ENCODE measurements around the gene TLR8. TPM values are rescaled to one million over a fixed set of nuclear protein-coding genes. Genes with fewer than 3 reads are reported as not detected.

TLR8 gene
- total and polyA plus RNA-seq, 2 of the 13 experiments (the other 11 are each of a cell fraction or from before 2014, with no cell fraction given), result not detected

GRCh38 chrX:12961196-12961718 lies 54.8 kb downstream of the TLR8 start:
- H3K4me1 ChIP-seq (ENCODE audit: insufficient read depth, low read length), result peaks cover 7% of the 10 kb centered on the region
- intact Hi-C loops (cut with micrococcal nuclease; ENCODE audit: unreplicated experiment), result no loop called here

More at GRCh38 chrX:12961196-12961718, 54.8 kb downstream of the TLR8 start:
- Histone ChIP-seq H3K4me2 (ENCODE audit: low read depth, low read length) (no peak overlapping the region), H3K4me3 (replicated peaks in 1 of 3; ENCODE audit: insufficient read depth in 1 of 3, low read depth in 2 of 3, low read length in 3 of 3) (no peak overlapping the region), H3K9ac (ENCODE audit: insufficient read depth, low read depth, low read length) (no peak overlapping the region), H3K27ac (ENCODE audit: extremely low read length, insufficient read depth, low read length) (no peak overlapping the region), H3K79me2 (ENCODE audit: insufficient read depth, low read length) (no peaks in the 10 kb centered on the region), H4K20me1 (ENCODE audit: insufficient read depth, low read length) (no peaks in the 10 kb centered on the region), H3K27me3 (ENCODE audit: control insufficient read depth in 1 of 2, insufficient read depth in 2 of 2, low read length in 2 of 2) (no peaks in the 10 kb centered on the region), H3K36me3 (replicated peaks in 1 of 2; ENCODE audit: control insufficient read depth in 1 of 2, insufficient read depth in 2 of 2, low read length in 2 of 2) (no peaks in the 10 kb centered on the region), H2AFZ (ENCODE audit: low read length) (no peak overlapping the region), H3K9me3 (ENCODE audit: low read length) (no peaks in the 10 kb centered on the region)
- DNase-seq (ENCODE audit: low spot score), result no peak
- in situ Hi-C loops (cut with HindIII; ENCODE audit: extremely low pct_ligation_motif_present, low pct_unique_long_range_greater_than_20kb), result no loop called here
- BruUV-seq (replicated peaks), result no TSS peak
- no peak for FAIRE-seq
- CTCF ChIA-PET (ENCODE audit: low intra/inter-chr PET ratio, low total read pairs), result no interaction called here
- WGBS (ENCODE audit: low lambda C conversion rate), result 34% methylated on average over 2 of the region's 2 CpGs
- POLR2A ChIA-PET, result no interaction called here
- TF ChIP-seq ZNF7 (CRISPR knock-in tag; IDR thresholded peaks at IDR 0.05) (no peak), TSC22D2 (CRISPR knock-in tag; IDR thresholded peaks at IDR 0.05; ENCODE audit: borderline replicate concordance) (no peak), AHDC1 (CRISPR knock-in tag; IDR thresholded peaks at IDR 0.05; ENCODE audit: borderline replicate concordance) (no peak), ZFP36 (IDR thresholded peaks at IDR 0.05; ENCODE audit: borderline replicate concordance, low read depth, low read length, partially characterized antibody) (no peak), MAF1 (CRISPR knock-in tag; IDR thresholded peaks at IDR 0.05; ENCODE audit: borderline replicate concordance) (no peak), ZFP82 (CRISPR knock-in tag; IDR thresholded peaks at IDR 0.05; ENCODE audit: borderline replicate concordance) (no peak), ZNF569 (CRISPR knock-in tag; IDR thresholded peaks at IDR 0.05; ENCODE audit: borderline replicate concordance) (no peak), ZNF12 (CRISPR knock-in tag; IDR thresholded peaks at IDR 0.05) (no peak), SRSF4 (IDR thresholded peaks at IDR 0.05; ENCODE audit: low read depth, low read length, poor library complexity, severe bottlenecking) (no peak), PAF1 (CRISPR knock-in tag; IDR thresholded peaks at IDR 0.05) (no peak), IKZF4 (CRISPR knock-in tag; IDR thresholded peaks at IDR 0.05; ENCODE audit: borderline replicate concordance, low read depth, not compliant biosample characterization) (no peak), MTA3 (CRISPR knock-in tag; IDR thresholded peaks at IDR 0.05) (no peak), FOXK1 (CRISPR knock-in tag; IDR thresholded peaks at IDR 0.05; ENCODE audit: borderline replicate concordance, low read depth) (no peak)
- no peak for ATAC-seq

All from HepG2 (cell line).